GM12873 (cell line): Measurements from ENCODE around the gene FANCI.

Experiments used
- TF ChIP-seq, protein P1 (sequence below): IDR thresholded peaks from 2 replicates; pipeline ENCODE4 v1.5.1; 2012; ENCODE audit warnings: low read depth, mild to moderate bottlenecking, moderate library complexity, low read length, control low read depth; ENCODE audit not compliant: insufficient read depth; ENCODE audit errors: missing control alignments

Gene FANCI

DNA sequence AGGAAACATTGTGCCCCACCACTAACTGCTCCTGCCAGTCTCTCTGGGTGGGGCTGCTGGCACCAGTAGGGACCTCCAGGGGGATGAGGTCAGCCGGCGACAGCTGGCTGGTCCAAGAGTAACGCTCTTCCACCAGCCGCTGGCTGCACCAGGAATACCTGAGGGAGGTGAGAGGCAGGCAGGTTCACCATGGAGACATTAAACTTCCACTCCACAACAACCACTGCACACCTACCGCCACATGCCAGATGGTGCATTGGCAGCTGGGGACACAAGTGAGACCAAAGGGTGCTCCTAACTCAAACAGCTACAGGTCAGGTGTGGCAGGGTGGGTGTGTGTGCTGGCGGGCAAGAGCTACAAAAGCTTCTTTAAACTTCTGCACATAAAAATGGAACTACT is 86.3 kb downstream of the FANCI start:
- TF ChIP-seq, protein P1, sequence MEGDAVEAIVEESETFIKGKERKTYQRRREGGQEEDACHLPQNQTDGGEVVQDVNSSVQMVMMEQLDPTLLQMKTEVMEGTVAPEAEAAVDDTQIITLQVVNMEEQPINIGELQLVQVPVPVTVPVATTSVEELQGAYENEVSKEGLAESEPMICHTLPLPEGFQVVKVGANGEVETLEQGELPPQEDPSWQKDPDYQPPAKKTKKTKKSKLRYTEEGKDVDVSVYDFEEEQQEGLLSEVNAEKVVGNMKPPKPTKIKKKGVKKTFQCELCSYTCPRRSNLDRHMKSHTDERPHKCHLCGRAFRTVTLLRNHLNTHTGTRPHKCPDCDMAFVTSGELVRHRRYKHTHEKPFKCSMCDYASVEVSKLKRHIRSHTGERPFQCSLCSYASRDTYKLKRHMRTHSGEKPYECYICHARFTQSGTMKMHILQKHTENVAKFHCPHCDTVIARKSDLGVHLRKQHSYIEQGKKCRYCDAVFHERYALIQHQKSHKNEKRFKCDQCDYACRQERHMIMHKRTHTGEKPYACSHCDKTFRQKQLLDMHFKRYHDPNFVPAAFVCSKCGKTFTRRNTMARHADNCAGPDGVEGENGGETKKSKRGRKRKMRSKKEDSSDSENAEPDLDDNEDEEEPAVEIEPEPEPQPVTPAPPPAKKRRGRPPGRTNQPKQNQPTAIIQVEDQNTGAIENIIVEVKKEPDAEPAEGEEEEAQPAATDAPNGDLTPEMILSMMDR: no peak

DNA sequence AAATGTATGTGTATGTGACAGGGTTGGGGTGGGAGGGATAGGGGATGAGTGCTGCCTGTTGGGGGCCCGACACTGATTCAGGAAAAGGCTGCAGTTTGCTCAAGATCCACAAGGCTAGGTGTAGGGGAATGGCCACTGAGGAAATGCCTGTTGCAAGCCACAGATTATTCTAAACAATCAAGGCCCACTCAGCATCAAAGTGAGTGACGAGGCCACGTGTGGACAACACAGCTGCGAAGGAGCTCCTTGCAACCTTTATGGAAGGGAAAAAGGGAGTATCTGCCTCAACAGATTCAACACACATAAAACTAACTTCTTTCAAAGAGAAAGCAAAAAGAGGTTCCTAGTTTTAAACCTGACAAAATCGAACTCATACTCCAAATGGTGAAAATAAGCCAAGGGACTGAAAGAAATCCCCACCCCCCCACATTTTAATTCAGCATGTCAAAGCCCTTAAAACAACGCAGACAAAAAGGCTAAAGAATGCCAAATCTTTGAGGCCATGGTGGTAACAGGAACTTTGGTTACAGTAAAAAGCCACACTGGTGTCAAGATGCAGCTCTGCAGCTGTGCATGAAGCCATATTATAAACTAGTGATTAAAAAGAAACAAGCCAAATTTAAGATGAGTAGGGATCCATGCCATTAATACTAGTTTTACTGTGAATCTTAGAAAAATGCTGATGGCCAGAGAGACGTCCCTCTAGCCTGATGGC is 87.3 kb downstream of the FANCI start:
- TF ChIP-seq, protein P1: no peak

DNA sequence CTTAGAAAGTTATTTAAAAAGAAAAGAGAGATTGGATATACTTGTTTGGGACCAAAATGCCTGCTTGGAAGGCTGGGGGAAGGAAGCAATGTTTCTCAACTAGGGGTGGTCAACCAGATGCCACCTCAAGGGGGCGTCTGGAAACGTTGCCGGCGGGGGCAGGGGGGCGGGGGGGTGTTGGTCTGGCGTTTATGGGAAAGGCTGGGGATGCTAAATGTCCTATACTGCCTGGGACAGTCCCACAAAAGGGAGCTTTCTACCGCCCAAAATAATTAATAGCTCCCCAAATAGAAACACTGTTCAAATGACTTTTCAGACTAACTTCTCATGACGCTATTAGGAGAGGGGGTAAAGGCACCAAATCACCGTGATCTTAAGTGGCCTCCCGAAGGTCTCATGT is 88.7 kb downstream of the FANCI start:
- TF ChIP-seq, protein P1: peak; percentile 45

DNA sequence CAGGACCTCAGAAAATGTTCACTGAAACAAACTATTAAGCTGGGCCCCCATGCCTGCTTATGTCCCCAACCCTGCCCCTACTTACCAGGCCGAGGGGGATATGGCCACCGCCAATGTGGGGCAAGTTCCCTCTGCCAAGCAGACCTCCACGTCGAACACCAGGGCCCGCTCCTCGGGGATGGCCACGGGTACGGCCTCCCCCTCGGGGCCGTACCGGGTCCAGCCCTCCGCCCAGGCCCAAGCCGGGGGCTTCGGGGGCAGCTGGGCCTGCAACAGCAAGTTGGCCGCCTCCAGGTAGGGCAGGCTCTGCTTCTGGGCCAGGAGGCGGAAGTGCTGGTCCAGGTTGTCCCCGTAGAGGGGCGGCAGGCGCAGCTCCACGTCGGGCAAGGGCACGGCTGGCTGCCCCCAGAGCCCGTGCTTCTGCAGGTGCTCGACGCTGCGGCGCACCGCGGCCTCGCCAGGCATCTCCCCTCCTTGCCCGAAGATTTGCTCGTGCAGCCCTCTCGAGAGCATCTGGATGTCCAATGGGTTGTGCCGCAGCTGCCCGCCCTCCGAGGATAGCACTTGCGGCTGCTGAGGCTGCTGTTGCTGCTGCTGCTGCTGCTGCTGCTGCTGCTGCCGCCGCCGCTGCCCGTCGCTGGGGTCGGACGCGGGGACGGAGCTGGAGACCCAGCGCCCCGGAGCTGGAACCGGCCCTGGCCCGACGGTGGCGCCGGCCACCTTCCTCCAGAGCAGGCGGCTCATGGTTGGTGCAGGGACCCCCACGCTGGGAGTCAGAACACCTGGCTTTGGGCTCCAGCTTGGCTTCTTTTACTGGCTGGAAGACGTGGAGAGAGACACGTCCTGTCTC is 89.5 kb downstream of the FANCI start:
- TF ChIP-seq, protein P1: no peak

DNA sequence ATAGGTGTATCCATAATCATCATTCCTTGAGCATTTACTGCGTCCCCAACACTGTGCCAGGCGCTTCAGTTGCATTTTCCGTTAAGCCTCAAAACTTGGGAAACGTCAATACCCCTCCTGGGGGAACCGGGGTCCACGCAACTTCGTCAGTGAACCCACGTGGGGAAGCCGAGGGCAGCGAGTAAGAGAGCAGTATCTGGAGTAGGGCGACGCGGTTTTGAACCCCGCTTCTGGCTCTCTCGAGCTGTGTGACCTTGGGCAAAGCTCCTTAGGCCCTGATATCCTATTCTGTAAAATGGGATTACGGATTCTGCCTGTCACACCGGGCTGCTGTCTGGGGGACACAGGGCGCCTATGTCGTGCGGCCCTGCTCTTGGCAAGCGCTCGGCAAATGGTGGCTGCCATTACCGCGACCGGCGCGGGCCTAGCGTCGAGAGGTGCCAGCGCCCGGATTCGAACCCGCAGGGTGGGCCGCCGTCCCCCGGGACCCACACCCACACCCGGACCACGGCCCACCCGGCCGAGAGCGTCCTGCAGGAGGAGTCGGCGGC is 90.3 kb downstream of the FANCI start:
- TF ChIP-seq, protein P1: no peak

DNA sequence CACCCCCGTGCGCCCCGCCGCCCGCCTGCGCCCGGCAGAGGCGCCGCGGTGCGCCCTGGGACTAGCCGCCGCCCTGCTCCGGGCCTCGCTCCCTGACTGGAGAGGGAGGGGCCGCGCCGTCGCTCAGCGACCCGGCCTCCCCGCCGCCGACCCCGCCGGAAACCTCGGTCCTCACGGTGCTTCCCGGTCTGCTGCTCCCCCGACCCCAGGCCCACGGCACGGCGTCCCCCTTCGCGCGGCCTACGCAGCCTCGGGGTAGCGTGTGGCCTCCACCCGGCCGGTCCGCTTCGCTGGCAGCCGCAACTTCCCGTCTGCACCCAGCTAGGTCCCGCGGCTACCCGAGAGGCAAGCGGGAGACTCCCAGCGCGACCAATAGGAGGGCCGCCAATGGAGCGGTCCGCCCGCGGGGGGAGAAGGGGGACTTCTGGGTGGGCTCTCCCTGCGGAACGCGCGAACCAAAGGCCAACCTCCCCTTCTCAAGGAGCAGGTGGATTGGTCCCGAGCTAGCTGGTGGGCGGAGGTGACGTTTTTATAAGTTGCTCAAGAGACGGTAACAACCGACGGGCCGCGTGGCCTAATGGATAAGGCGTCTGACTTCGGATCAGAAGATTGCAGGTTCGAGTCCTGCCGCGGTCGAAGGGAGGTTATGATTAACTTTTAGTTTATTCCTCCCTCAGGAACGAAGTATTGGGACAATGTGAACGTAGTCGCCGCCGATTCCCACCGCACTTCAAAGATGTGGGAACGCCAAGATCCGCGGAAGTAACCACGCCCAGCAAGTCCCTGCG is 90.9 kb downstream of the FANCI start, which contains the start of gene POLG:
Gene POLG (minus strand): TSS at position 315 of the 788 bp plus-strand sequence. CDS start 1,070 bp downstream, outside the sequence.
- TF ChIP-seq, protein P1: no peak
